GM18520 (cell line): ENCODE results near the gene DNLZ.

Experiments
- ATAC-seq: cut with Tn5 transposase; IDR thresholded peaks from one replicate; pipeline ENCODE4 v1.9.1; 2021; ENCODE audit not compliant: unreplicated experiment

Gene DNLZ

GRCh38 chr9:136333486-136333885 is 30.1 kb downstream of the DNLZ start:
- ATAC-seq, result no peak

GRCh38 chr9:136333045-136333444 is 30.5 kb downstream of the DNLZ start:
- no peak for ATAC-seq

- no peak for ATAC-seq
Observed at GRCh38 chr9:136332482-136332983, 31.0 kb downstream of the DNLZ start.

DNA sequence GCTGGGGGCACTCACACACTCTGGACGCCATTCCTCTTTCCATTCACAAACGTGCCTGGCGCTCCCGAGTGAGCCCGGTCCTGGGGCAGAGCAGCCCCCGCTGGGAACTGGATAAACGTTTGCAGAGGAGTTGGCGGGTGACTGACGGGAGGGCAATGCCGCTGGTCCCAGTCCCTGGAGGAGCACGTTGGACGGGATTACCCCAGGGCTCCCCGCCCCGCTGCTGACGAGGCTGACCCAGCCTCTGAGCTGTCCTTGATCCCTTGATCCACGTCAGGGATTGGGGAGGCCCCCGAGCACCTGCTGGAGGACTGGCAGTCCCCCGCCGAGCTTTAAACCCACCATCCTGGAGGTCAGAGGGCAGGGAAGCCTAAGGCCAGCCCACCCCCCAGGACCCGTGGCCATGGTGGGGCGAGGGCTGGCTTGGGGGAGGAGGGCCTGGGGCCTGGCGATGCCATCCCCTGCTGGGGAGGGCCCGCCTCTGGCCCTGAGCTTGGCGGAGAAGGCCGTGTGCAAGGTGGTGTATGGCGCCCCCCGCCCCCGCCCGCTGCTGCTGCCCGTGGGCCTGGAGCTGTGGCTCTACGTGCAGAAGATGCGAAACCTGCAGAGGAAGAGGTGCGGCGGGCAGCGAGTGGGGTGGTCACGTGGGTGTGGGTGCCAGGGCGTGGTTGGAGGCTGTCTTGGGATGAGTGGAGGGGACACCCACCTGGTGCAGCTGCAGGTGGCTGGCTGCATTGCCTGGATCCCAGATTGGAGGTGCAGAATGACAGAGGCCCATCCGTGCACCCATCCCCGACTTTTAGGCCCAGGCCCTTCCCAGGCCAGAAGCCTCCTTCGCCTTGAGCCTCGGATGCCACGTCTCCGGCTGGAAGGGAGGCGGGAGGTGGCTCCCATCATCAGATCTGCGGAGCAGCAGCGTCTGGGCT is 31.7 kb downstream of the DNLZ start:
- no peak for ATAC-seq

GRCh38 chr9:136331030-136331429 is 32.5 kb downstream of the DNLZ start:
- ATAC-seq, result no peak

DNA sequence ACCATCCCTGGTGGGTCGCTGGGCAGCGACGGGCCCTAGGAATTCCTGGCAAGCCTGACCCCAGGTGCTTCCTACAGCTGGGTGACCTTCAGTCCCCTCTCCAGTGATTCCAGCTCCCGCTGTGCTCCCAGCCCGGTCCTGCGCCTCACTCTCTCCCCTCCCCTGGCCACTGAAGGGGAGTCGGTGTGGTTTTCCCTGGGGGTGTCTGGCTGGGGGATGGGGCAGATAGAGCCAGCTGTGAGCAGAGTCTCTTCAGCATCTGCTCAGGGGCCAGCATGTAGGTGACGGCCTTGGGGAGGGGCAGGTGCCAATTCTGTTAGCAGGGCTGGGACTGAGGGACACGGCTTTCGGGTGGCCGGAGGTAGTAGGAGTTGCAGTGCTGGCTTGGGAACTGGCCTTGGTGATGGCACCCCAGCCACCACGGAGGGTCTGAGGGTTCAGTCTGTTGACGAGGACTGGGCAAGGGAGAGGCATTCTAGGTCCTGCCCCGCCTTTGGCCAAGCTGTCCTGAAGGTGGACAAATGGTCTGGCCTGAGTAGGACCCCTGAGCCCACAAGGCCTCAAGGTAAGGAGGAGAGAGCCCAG is 33.0 kb downstream of the DNLZ start:
- no peak for ATAC-seq

DNA sequence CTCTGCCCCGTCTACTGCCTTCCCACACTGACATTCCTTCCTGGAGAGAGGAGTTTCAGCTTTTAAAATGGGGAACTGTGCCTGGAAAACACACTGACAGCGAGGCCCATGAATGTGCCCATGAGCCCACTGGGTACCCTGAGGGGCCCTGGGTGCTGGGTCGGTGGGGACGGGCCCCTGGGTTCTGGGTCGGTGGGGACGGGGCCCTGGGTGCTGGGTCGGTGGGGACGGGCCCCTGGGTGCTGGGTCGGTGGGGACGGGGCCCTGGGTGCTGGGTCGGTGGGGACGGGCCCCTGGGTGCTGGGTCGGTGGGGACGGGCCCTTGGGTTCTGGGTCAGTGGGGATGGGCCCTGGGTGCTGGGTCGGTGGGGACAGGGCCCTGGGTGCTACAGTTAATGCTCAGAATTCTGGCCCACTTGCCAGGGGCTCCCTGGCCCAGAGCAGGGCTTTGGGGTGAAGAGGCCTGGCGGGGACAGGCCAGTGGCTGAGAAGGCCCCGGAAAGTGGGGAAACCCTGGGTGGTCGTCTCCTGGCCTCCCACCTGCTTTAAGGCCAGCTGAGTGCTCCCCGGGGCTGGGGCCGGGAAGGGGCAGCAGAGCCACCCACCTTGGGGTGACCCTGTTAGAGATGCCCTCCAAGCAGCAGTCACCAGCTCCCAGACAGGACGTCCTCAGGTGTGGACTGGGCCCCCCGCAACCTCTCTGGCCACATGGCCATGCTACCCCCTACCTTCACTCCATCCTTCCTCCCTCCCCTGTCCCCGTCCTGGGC is 33.7 kb downstream of the DNLZ start:
- no peak for ATAC-seq

- ATAC-seq, result no peak
Observed at GRCh38 chr9:136329211-136329627, 34.3 kb downstream of the DNLZ start.

- ATAC-seq, result no peak
Observed at GRCh38 chr9:136328622-136329041, 34.9 kb downstream of the DNLZ start.

- ATAC-seq, result no peak
Observed at GRCh38 chr9:136328011-136328621, 35.4 kb downstream of the DNLZ start.

DNA sequence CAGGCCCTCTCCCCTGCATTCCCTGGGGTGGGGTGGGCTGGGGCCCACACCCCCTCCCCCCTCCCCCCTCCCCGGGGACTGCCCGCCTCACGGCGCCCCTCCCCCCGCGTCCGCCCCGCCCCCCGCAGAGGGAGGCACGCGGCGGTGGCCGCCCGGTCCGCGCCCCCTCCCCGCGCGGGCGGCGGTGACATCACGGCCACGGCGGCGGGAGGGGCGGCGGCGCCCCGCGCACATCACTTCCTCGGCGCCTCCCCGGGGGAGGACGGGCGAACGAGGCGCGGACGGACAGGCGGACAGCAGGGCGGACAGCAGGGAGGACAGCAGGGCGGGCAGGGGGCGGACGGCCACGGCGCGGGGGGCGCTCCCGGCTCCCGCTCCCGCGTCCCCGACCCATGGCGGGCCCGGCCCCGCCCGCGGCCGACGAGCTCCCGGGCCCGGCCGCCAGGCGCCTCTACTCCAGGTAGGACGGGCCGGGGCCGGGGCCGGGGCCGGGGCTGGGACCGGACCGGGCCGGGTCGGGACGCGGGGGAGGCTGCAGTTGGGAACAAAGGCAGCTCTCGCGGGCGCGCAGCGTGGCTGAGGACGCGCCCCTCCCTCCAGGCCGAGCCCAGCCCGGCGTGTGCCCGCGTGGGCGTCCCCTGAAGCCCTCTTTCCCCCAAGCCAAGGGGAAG is 36.1 kb downstream of the DNLZ start, which contains the start of gene GPSM1:
GPSM1 (plus strand) TSS at position 236 of the 671 bp plus-strand sequence; CDS start at position 393, 157 bp downstream.
- ATAC-seq, result no peak

DNA sequence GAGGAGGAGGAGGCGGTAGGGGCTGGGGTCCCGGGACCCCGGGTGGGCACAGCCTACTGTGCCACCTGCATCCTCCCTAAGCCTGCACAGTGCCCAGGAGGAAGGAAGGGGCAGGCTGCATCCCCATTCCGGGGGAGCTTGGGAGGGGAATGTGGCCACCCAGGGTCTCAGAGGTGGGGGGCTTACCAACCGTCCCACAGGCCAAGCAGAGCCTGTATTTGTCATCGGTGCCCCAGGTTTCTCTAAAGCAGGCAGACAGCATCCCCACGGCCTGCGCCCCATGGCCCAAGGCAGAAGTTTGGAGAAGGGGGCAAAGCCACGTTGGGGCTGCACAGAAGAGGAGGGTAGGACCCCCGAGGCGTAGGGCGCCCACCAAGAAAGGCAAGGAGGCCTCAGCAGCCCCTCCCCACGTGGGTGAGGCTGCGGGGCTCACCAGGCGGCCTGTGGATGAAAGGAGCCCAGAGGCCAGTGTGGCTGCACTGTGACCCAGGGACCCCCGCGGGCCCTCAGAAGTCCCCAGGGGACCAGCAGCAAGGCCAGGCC is 36.7 kb downstream of the DNLZ start:
- no peak for ATAC-seq

DNA sequence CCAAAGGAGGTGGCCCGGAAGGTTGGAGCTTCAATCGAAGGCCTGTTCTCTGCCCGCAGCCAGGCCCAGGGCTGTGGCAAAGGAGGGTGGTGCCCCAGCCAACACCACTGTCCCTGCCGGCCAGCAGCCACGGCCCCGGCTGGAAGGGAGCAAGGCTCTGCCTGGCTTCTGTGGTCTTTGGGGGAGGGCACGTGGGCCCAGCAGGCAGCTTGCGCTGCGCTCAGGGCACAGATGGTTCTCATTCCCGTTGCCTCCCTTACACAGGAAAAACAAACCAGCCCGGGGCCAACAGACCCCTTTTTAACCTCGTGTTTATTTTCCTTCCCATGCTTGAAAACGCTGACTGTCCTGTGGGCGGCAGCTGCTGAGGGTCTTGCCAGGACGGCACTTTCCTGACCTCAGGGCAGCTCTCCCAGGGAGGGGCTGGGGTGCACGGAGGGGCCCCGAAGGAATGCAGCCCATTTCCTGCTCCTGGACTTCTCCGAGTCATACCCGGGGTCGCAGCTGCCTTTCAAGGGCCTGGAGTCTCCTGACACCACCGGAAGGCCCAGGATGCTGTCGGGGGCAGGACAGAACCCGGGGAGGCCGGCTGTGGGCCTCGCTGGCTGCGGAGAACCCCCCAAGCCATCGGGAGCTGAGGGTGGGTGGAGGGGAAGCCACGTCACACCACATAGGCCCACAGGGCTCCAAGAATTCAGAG is 37.3 kb downstream of the DNLZ start:
- ATAC-seq, result no peak

DNA sequence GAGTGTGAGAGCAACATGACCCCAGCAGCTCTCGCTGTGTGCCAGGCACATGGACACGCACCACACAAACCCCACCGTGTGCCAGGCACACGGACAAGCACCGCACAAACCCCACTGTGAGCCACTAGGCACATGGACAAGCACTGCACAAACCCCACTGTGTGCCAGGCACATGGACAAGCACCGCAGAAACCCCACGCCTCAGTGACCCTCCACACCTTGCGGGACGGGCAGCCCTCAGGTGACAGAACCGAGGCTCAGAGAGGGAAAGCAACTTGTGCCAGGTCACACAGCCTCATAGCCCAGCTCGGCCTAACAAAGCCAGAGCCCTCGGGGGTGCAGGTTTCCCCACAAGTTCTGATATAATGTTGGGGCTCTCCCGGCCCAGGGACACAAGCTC is 38.2 kb downstream of the DNLZ start:
- no peak for ATAC-seq

DNA sequence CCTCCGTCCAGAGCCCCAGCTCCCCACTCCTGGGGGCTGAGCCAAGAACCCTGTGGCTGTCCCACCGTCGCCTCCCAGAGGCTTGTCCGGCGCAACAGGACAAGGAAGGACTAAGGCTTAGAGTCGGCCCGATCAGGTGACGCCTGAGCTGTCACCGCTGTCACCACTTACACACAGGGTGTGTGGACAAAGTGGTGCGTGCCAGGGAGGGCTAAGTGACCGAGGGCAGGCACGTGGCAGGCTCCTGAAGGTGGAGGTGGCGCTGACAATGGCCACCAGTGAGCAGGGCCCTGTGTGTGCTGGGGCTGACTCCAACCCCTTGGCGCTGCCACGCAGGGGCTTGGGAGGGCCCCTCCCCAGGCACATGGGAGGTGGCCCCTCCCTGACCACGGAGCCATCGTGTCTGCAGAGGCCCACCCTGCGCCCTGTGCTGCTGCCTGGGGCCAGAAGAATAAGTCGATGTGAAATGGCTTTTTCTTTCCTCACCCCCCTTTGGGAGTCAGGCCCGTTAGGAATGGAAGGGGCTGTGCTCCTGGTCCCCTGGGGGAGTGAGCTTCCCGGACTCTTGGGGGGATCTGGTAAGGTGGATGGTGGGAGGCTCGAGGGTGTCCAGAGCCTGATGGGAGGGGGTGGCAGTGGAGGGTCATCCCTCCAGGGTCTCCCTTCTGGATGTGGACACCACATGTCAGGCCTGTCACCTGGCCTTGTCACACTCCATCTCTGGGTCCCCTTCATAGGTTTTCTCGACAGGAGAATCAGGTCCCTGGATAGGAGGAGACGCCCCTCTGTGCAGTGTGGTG is 38.8 kb downstream of the DNLZ start:
- ATAC-seq, result no peak

GRCh38 chr9:136323371-136323789 is 40.2 kb downstream of the DNLZ start:
- no peak for ATAC-seq

DNA sequence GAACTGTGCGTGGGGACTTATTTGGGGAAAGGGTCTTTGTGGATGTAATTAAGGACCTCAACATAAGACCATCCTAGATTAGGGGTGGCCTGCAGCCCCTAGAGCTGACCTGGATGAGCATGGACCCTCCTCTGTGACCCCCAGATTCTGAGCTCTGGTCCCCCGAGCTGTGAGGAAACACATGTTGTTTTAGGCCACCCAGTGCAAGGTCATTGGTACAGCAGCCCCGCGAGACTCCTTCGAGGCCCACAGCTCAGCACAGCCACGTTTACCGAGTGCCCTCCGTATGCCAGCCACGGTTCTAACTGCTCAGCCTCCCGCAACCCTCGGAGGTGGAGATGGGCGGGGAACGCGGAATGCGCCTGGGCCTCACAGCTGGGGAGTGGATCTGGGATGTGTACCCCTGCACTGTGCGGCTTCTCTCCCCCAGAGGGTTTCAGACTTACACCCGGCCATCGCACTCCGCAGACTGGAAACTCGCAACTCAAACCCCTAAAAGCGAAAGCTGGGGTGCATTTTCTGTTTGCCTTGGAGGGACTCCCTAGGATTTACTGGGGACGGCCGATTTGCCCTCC is 40.7 kb downstream of the DNLZ start:
- ATAC-seq, result no peak

GRCh38 chr9:136321561-136321960 is 42.0 kb downstream of the DNLZ start:
- no peak for ATAC-seq
